Measurements from ENCODE around the gene KCNJ3. TPM values are rescaled to one million over a fixed set of nuclear protein-coding genes. Genes with fewer than 3 reads are reported as not detected.

Gene KCNJ3
- polyA plus RNA-seq, 2 of the 4 experiments (the other 2 are of a cell fraction), result not detected

GRCh38 chr2:154825358-154825757, 126.9 kb downstream of the KCNJ3 start:
- FAIRE-seq (no peak), DNase-seq (ENCODE audit: low read depth in 1 of 2, low spot score in 1 of 2) (no peak), ATAC-seq (no peak)
- ChIA-PET POLR2A (no interaction called here), CTCF (no interaction called here)
- H3K9me3 ChIP-seq, result no peaks in the 10 kb centered on the region
- H3K4me3 ChIP-seq, result no peak overlapping the region
- 75% methylated on average over 2 of the region's 2 CpGs for WGBS (ENCODE audit: missing lambda C conversion rate)
- no peak overlapping the region for H3K27ac ChIP-seq
- TF ChIP-seq KDM5A (IDR thresholded peaks at IDR 0.05) (no peak), ZC3H11A (IDR thresholded peaks at IDR 0.05) (peak; percentile 61)
- no peak overlapping the region for H3K4me2 ChIP-seq
- H3K4me1 ChIP-seq, result no peaks in the 10 kb centered on the region

- POLR2A ChIA-PET, result no interaction called here
- H3K9me3 ChIP-seq, result no peaks in the 10 kb centered on the region
- ATAC-seq (no peak), DNase-seq (ENCODE audit: low read depth in 1 of 2, low spot score in 1 of 2) (no peak), FAIRE-seq (no peak)
- H3K4me2 ChIP-seq, result no peak overlapping the region
- CTCF ChIA-PET, result no interaction called here
- no peaks in the 10 kb centered on the region for H3K4me1 ChIP-seq
- WGBS (ENCODE audit: missing lambda C conversion rate), result 65% methylated on average over 5 of the region's 5 CpGs
- H3K27ac ChIP-seq, result no peak overlapping the region
- no peak for TF ChIP-seq CBX2 (IDR thresholded peaks at IDR 0.05; ENCODE audit: borderline replicate concordance, low read depth)
- no peak for TF ChIP-seq ATOH8 (CRISPR knock-in tag; IDR thresholded peaks at IDR 0.05; ENCODE audit: low read depth)
- TF ChIP-seq FOXS1 (CRISPR knock-in tag; IDR thresholded peaks at IDR 0.05), result no peak
- no peak for TF ChIP-seq USF2 (IDR thresholded peaks at IDR 0.05)
- TF ChIP-seq POLR2AphosphoS2 (conservative IDR thresholded peaks at IDR 0.05; ENCODE audit: low read length), result no peak
- no peak for TF ChIP-seq NPAS2 (CRISPR knock-in tag; IDR thresholded peaks at IDR 0.05; ENCODE audit: borderline replicate concordance)
- TF ChIP-seq JUNB (IDR thresholded peaks at IDR 0.05), result no peak
- no peak for TF ChIP-seq EHMT2 (IDR thresholded peaks at IDR 0.05; ENCODE audit: low read depth)
- no peak for TF ChIP-seq ZFP36 (IDR thresholded peaks at IDR 0.05; ENCODE audit: borderline replicate concordance, partially characterized antibody)
- no peak for TF ChIP-seq PHF8 (IDR thresholded peaks at IDR 0.05; ENCODE audit: borderline replicate concordance, low read depth)
- no peak for TF ChIP-seq MAZ (IDR thresholded peaks at IDR 0.05; ENCODE audit: borderline replicate concordance, low read depth, low read length)
- TF ChIP-seq SMC3 (IDR thresholded peaks at IDR 0.05), result no peak
- no peak for TF ChIP-seq RFX5 (IDR thresholded peaks at IDR 0.05)
- TF ChIP-seq CTCF (IDR thresholded peaks at IDR 0.05), result no peak
- no peak for TF ChIP-seq KDM1A (IDR thresholded peaks at IDR 0.05; ENCODE audit: low read depth)
- no peak for TF ChIP-seq ZSCAN20 (CRISPR knock-in tag; IDR thresholded peaks at IDR 0.05)
- no peak for TF ChIP-seq CEBPB (IDR thresholded peaks at IDR 0.05)
- H3K4me3 ChIP-seq, result no peak overlapping the region
Measured at GRCh38 chr2:154826827-154827226, 128.3 kb downstream of the KCNJ3 start.

GRCh38 chr2:154827286-154827685, 128.8 kb downstream of the KCNJ3 start:
- no peak overlapping the region for H3K4me2 ChIP-seq
- no peak for DNase-seq (ENCODE audit: low read depth in 1 of 2, low spot score in 1 of 2)
- no peak overlapping the region for H3K4me3 ChIP-seq
- ChIA-PET CTCF (no interaction called here), POLR2A (no interaction called here)
- H3K27ac ChIP-seq, result no peak overlapping the region
- H3K9me3 ChIP-seq, result no peaks in the 10 kb centered on the region
- no peak for ATAC-seq
- 72% methylated on average over 1 of the region's 1 CpG for WGBS (ENCODE audit: missing lambda C conversion rate)
- FAIRE-seq, result no peak
- H3K4me1 ChIP-seq, result no peaks in the 10 kb centered on the region
- TF ChIP-seq FOSL2 (IDR thresholded peaks at IDR 0.05), result no peak
- TF ChIP-seq FOSL2 (CRISPR knock-in tag; IDR thresholded peaks at IDR 0.05), result no peak
- no peak for TF ChIP-seq EHF (CRISPR knock-in tag; IDR thresholded peaks at IDR 0.05)
- TF ChIP-seq CBX2 (IDR thresholded peaks at IDR 0.05; ENCODE audit: borderline replicate concordance, low read depth), result no peak
- no peak for TF ChIP-seq MYC (IDR thresholded peaks at IDR 0.05; ENCODE audit: borderline replicate concordance, low read length)
- no peak for TF ChIP-seq BCL3 (IDR thresholded peaks at IDR 0.05)
- TF ChIP-seq KDM5A (IDR thresholded peaks at IDR 0.05), result no peak
- TF ChIP-seq JUN (IDR thresholded peaks at IDR 0.05), result no peak
- no peak for TF ChIP-seq CHD4 (IDR thresholded peaks at IDR 0.05; ENCODE audit: borderline replicate concordance)
- no peak for TF ChIP-seq NPAS2 (CRISPR knock-in tag; IDR thresholded peaks at IDR 0.05; ENCODE audit: borderline replicate concordance)
- TF ChIP-seq MAFK (IDR thresholded peaks at IDR 0.05; ENCODE audit: partially characterized antibody), result no peak
- TF ChIP-seq ZFP36 (IDR thresholded peaks at IDR 0.05; ENCODE audit: borderline replicate concordance, partially characterized antibody), result no peak
- TF ChIP-seq CTCF (IDR thresholded peaks at IDR 0.05), result no peak
- TF ChIP-seq JUNB (IDR thresholded peaks at IDR 0.05), result no peak
- no peak for TF ChIP-seq CBX8 (IDR thresholded peaks at IDR 0.05)
- TF ChIP-seq RAD21 (conservative IDR thresholded peaks at IDR 0.05 in 1 of 2, IDR thresholded peaks at IDR 0.05 in 1 of 2), result no peak
- TF ChIP-seq POLR2AphosphoS2 (conservative IDR thresholded peaks at IDR 0.05; ENCODE audit: low read length), result no peak
